ENCODE results near the gene NWD2. TPM values are rescaled to one million over a fixed set of nuclear protein-coding genes. Genes with fewer than 3 reads are reported as not detected.
"Not testable (repeated sequence)": the region's sequence is repeated elsewhere in the genome, so short reads cannot be mapped to it uniquely, and the experiment has no call there.

Gene NWD2
- total RNA-seq, 2 experiments from 2014 or later = not detected

DNA sequence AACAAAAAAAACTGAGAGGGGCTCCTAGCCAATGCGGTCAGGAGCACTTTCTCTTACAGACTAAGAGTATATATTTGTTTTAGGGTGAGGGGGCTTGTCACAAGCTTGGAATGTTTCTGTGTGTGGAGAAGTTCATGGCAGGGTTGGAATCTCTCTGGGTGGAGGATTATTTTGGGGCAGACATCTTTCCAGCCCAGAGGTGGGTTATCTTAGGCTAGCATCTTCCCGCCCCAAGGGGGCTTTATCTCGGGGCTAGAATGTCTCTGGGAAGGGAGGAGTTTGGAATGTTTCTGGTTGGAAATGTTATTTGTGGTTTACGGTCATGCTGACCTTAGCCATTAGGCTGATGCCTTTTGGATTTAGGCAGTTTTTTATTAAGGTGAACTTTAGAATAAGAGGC, 236.0 kb downstream of the NWD2 start:
- H3K4me3 Mint-ChIP-seq = no peak overlapping the region
- no peaks in the 10 kb centered on the region for H3K9me3 Mint-ChIP-seq (ENCODE audit: insufficient read depth)
- H3K36me3 Mint-ChIP-seq (ENCODE audit: low read depth) = no peaks in the 10 kb centered on the region
- ATAC-seq (no peak), DNase-seq (no peak)
- ChIA-PET POLR2A (no interaction called here), CTCF (no interaction called here)
- peaks cover 10% of the 10 kb centered on the region for H3K27me3 Mint-ChIP-seq (ENCODE audit: low read depth)
- no peaks in the 10 kb centered on the region for H3K4me1 Mint-ChIP-seq (ENCODE audit: low read depth)
- H3K27ac Mint-ChIP-seq = no peak overlapping the region

DNA sequence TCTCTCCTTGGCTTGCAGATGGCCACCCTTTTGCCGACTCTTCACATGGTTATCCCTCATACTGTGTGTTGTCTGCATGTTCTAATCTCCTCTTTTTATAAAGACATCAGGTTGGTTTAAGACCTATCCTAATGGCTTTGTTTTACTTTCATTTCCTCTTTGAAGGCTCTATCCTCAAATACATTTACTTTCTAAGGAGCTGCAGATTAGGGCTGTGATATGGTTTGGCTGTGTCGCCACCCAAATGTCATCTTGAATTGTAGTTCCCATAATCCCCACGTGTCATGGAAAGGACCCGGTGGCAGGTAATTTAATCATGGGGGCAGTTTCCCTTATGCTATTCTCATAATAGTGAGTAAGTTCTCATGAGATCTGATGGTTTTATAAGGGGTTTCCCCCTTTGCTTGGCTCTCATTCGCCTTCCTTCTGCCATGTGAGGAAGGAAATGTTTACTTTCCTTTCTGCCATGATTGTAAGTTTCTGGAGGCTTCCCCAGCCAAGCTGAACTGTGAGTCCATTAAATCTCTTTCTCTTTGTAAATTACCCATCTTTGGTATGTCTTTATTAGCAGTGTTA, 237.1 kb downstream of the NWD2 start:
- ATAC-seq (no peak), DNase-seq (no peak)
- H3K9me3 Mint-ChIP-seq (ENCODE audit: insufficient read depth) = no peaks in the 10 kb centered on the region
- POLR2A ChIA-PET = no interaction called here
- no peaks in the 10 kb centered on the region for H3K4me1 Mint-ChIP-seq (ENCODE audit: low read depth)
- CTCF ChIA-PET = no interaction called here
- H3K27ac Mint-ChIP-seq = no peak overlapping the region
- H3K27me3 Mint-ChIP-seq (ENCODE audit: low read depth) = peaks cover 6% of the 10 kb centered on the region
- H3K36me3 Mint-ChIP-seq (ENCODE audit: low read depth) = no peaks in the 10 kb centered on the region
- H3K4me3 Mint-ChIP-seq = no peak overlapping the region

DNA sequence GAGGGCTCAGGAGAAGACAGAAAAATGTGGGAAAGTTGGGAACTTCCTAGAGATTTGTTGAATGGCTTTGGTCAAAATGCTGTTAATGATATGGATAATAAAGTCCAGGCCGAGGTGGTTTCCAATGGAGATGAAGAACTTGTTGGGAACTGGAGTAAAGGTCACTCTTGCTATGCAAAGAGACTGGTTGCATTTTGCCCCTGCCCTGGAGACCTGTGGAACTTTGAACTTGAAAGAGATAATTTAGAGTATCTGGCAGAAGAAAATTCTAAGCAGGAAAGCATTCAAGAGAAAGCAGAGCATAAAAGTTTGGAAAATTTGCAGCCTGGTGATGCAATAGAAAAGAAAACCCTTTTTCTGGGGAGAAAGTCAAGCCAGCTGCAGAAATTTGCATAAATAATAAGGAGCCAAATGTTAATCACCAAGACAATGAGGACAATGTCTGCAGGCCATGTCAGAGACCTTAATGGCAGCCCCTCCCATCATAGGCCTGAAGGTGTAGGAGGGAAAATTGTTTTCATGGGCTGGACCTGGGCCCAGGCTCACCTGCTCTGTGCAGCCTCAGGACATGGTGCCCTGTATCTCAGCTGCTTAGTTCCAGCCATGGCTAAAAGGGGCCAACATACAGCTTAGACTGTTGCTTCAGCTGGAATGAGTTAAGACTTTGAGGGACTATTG, 237.8 kb downstream of the NWD2 start:
- no peaks in the 10 kb centered on the region for H3K36me3 Mint-ChIP-seq (ENCODE audit: low read depth)
- H3K9me3 Mint-ChIP-seq (ENCODE audit: insufficient read depth) = no peaks in the 10 kb centered on the region
- no peak for ATAC-seq
- CTCF ChIA-PET = no interaction called here
- no peak for DNase-seq
- no peaks in the 10 kb centered on the region for H3K4me1 Mint-ChIP-seq (ENCODE audit: low read depth)
- POLR2A ChIA-PET = no interaction called here
- no peak overlapping the region for H3K4me3 Mint-ChIP-seq
- peaks cover 8% of the 10 kb centered on the region for H3K27me3 Mint-ChIP-seq (ENCODE audit: low read depth)
- H3K27ac Mint-ChIP-seq = no peak overlapping the region

DNA sequence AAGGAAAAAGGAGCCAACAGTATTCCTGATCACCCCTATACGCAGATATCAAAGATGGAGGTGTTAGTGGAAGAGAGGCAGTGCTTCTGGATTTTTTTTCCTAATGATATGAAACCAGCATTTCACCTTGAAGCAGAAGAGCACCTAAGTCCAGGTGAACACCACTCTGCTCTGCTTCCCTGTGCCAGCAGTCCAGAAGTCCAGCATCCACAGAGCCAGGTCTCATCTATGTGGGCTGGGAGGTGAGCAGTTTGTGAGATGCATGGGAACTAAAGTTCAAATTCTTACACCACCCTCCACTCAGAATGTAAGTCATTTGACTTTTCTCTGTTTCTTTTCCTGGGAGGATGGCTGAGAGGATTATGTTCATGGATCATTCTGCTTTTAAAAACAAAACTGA, 239.1 kb downstream of the NWD2 start:
- no peaks in the 10 kb centered on the region for H3K36me3 Mint-ChIP-seq (ENCODE audit: low read depth)
- POLR2A ChIA-PET = no interaction called here
- no peaks in the 10 kb centered on the region for H3K9me3 Mint-ChIP-seq (ENCODE audit: insufficient read depth)
- no peak overlapping the region for H3K27ac Mint-ChIP-seq
- no peak overlapping the region for H3K4me3 Mint-ChIP-seq
- DNase-seq = no peak
- no peak for ATAC-seq
- H3K27me3 Mint-ChIP-seq (ENCODE audit: low read depth) = peaks cover 8% of the 10 kb centered on the region
- H3K4me1 Mint-ChIP-seq (ENCODE audit: low read depth) = no peaks in the 10 kb centered on the region
- CTCF ChIA-PET = no interaction called here

DNA sequence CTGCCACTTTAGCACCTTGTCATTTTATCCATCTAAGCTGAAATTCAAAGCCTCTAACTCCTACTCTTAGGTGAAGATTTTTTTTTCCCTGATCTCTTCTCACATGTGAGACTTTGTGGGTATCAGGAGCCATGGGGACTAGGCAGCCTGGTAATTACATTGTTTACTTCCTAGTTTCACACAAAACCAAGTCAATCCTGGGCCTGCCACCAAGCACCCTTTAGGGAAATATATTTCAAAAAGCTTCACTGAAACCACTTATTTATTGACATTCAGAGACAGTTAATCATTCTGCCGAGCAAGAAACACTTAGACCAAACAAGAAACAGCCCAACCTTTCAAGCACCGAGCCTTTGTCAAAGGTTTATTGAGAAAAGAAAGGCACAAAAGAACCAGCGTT, 241.6 kb downstream of the NWD2 start:
- ChIA-PET POLR2A (no interaction called here), CTCF (no interaction called here)
- ATAC-seq (no peak), DNase-seq (no peak)
- no peaks in the 10 kb centered on the region for H3K36me3 Mint-ChIP-seq (ENCODE audit: low read depth)
- H3K4me3 Mint-ChIP-seq = no peak overlapping the region
- no peaks in the 10 kb centered on the region for H3K4me1 Mint-ChIP-seq (ENCODE audit: low read depth)
- no peak overlapping the region for H3K27ac Mint-ChIP-seq
- H3K27me3 Mint-ChIP-seq (ENCODE audit: low read depth) = peaks cover 8% of the 10 kb centered on the region
- no peaks in the 10 kb centered on the region for H3K9me3 Mint-ChIP-seq (ENCODE audit: insufficient read depth)

DNA sequence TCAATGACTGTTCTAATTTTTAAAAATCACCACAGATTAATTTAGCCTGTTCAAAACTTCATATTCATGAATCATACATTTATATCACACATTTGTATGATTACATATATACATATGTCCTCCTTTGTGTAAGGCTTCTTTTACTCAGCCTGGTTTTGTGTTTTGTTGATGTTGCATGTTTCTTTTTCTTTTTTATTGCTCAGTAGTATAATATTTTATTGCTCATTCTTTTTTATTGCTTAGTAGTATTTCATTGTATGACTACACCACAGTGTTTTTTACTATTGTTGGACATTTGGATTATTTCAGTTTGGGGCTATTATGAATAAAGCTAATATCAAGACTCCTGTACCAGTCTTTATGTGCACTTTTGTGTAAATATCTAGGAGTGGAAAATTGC, 243.1 kb downstream of the NWD2 start:
- Mint-ChIP-seq H3K27ac (no peak overlapping the region), H3K36me3 (ENCODE audit: low read depth) (no peaks in the 10 kb centered on the region), H3K27me3 (ENCODE audit: low read depth) (peaks cover 8% of the 10 kb centered on the region), H3K4me1 (ENCODE audit: low read depth) (no peaks in the 10 kb centered on the region), H3K9me3 (ENCODE audit: insufficient read depth) (no peaks in the 10 kb centered on the region), H3K4me3 (no peak overlapping the region)
- no peak for DNase-seq
- no peak for ATAC-seq
- ChIA-PET POLR2A (no interaction called here), CTCF (no interaction called here)

DNA sequence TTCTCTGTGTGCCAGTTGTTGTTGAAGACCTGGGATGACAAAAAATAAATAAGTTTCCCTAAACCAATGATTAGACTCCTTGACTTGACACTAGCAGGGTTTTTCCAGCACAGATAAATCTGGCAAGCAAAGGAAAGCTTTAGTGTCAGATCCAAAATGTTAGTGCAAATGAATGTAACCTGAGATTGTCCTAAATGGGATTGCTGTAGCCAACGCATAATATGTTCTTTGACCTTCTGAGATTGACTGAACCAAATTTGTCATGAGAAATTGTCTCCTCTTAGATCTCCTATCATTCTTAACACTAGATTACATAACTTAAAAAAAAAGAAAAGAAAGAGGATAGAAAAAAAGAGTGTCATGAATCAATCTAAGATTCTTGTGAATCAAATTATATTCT, 245.2 kb downstream of the NWD2 start:
- Mint-ChIP-seq H3K36me3 (ENCODE audit: low read depth) (no peaks in the 10 kb centered on the region), H3K9me3 (ENCODE audit: insufficient read depth) (no peaks in the 10 kb centered on the region), H3K4me3 (no peak overlapping the region), H3K27ac (no peak overlapping the region), H3K27me3 (ENCODE audit: low read depth) (peaks cover 8% of the 10 kb centered on the region), H3K4me1 (ENCODE audit: low read depth) (no peaks in the 10 kb centered on the region)
- ATAC-seq (no peak), DNase-seq (no peak)
- ChIA-PET CTCF (no interaction called here), POLR2A (no interaction called here)

DNA sequence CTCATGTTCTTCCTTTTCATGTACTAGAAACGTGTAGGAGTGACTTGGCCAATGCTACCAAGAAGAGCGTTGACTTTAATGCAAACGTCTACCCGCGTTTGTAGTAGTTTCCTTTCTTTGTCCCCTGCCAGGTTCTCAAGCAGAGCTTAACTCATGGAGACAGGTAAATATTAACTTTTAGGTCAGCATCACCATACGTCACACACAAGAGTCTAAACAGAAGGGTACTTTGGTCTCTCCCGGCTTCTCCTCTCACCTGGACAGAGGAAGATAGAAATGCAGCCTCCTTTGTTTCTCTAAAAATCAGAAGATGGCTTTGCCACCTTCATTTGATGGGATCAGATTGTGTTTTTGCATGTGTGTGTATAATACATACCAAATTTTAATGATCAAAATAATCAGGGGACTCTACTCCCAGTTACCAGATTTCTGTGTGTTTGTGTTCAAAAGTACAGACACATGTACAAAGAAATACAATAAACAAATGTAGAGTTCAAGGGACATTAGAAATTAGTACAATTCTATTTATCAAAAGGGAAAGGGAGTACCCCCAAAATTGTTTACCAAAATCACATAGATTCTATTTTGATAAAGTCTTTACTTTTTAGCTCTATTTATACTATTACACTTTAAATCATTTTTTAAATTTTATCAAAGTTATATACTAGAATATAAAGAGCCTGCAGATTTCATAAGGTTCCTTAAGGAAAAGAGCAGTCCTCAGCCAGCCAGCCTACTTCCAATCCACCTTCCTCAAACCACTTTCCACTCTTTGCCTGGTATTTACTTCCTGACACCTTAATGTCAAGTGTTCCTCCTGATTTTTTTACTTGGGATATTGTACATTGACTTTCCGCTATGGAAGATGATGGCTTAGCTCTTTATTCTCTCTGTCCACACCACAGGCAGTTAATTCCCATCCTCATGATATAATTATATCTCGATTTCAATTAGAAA, 246.1 kb downstream of the NWD2 start:
- ChIA-PET POLR2A (no interaction called here), CTCF (no interaction called here)
- no peak for ATAC-seq
- no peak for DNase-seq
- no peak overlapping the region for H3K4me3 Mint-ChIP-seq
- H3K27me3 Mint-ChIP-seq (ENCODE audit: low read depth) = peaks cover 8% of the 10 kb centered on the region
- H3K9me3 Mint-ChIP-seq (ENCODE audit: insufficient read depth) = no peaks in the 10 kb centered on the region
- H3K4me1 Mint-ChIP-seq (ENCODE audit: low read depth) = no peaks in the 10 kb centered on the region
- H3K36me3 Mint-ChIP-seq (ENCODE audit: low read depth) = no peaks in the 10 kb centered on the region
- no peak overlapping the region for H3K27ac Mint-ChIP-seq

DNA sequence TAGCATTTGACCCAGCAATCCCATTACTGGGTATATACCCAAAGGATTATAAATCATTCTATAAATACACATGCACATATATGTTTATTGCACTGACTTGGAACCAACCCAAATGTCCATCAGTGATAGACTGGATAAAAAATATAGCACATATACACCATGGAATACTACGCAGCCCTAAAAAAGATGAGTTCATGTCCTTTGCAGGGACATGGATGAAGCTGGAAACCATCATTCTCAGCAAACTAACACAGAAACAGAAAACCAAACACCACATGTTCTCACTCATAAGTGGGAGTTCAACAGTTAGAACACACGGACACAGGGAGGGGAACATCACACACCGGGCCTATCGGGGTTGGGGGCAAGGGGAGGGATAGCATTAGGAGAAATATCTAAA, 250.8 kb downstream of the NWD2 start:
- H3K27me3 Mint-ChIP-seq (ENCODE audit: low read depth); ATAC-seq; H3K36me3 Mint-ChIP-seq (ENCODE audit: low read depth); H3K9me3 Mint-ChIP-seq (ENCODE audit: insufficient read depth); H3K4me1 Mint-ChIP-seq (ENCODE audit: low read depth); DNase-seq; H3K4me3 Mint-ChIP-seq; H3K27ac Mint-ChIP-seq; POLR2A ChIA-PET; CTCF ChIA-PET: not testable (repeated sequence)

Small RNAs within 50 kb of the gene (microRNA-seq; reads per million reads assigned to microRNA genes)
- gene MIR4801 = not detected

All from activated CD8-positive, alpha-beta T cell treated with anti-CD3 and anti-CD28 coated beads, Interleukin-2, amount 10 ng/mL, durations not matched to agents 7 days and 5 days (primary cell).